ENCODE results near the gene PHOSPHO2.
"Not testable (repeated sequence)": the region's sequence is repeated elsewhere in the genome, so short reads cannot be mapped to it uniquely, and the experiment has no call there.

The PHOSPHO2 gene

DNA sequence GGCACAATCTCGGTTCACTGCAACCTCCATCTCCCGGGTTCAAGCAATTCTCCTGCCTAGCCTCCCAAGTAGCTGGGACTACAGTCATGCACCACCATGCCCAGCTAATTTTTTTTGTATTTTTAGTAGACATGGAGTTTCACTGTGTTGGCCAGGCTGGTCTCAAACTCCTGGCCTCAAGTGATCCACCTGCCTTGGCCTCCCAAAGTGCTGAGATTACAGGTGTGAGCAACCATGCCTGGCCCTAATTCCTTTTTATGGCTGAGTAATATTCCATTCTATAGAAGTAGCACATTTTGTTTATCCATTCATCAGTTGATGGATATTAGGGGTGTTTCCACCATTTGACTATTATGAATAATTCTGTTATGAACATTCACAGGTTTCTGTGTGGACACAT lies 9.6 kb upstream of the PHOSPHO2 start:
- not testable (repeated sequence) for DNase-seq

DNA sequence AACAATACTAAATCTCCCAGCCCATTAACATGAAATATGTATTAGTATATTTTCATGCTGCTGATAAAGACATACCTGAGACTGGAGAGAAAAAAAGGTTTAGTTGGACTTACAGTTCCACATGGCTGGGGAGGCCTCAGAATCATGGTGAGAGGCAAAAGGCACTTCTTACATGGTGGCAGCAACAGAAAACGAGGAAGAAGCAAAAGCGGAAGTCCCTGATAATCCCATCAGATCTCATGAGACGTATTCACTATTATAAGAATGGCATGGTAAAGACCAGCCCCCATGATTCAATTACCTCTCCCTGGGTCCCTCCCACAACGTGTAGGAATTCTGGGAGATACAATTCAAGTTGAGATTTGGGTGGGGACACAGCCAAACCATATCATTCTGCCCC lies 7.4 kb upstream of the PHOSPHO2 start:
- DNase-seq = not testable (repeated sequence)

DNA sequence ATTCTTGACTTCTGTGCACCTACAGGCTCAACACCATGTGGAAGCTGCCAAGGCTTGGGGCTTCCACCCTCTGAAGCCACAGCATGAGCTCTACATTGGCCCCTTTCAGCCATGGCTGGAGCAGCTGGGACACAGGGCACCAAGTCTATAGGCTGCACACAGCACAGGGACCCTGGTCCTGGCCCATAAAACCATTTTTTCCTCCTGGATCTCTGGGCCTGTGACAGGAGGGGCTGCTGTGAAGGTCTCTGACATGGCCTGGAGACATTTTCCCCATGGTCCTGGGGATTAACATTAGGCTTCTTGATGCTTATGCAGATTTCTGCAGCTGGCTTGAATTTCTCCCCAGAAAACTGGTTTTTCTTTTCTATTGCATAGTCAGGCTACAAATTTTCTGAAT lies 6.3 kb upstream of the PHOSPHO2 start:
- DNase-seq = not testable (repeated sequence)

DNA sequence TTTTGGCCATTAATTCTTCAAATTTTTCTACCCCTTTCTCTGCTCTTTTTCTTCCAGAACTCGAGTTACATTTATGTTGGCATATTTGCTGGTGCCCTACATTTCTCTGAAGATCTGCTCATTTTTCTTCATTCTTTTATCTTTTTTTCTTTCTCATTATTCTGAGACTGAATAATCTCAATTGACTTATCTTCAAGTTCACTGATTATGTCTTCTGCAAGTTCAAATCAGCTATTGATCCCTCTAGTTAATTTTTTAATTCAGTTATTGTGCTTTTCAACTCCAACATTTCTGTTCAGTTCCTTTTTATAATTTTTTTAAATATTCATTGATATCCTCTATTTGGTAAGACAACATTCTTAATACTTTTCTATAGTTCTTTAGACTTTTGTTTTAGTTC lies 3.3 kb upstream of the PHOSPHO2 start:
- no peak for DNase-seq

DNA sequence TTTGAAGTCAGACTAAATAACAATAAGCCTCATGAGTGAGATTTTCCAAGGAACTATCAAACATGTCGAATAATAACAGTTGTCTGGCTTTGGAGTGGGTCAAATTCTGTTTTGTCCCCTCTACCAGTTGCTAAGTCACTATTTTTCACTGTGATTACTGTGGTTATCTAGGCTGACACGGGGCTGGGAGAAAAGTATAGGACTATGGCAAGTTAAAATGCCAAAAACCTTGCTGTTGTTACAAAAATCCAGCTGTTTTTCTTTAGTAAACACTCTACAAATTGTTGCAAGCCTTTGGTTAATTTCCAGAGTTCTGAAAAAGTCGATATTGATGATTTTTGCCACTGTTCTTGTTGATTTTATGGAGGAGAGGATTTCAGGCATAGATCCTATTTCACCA lies 1.6 kb upstream of the PHOSPHO2 start:
- DNase-seq = no peak

DNA sequence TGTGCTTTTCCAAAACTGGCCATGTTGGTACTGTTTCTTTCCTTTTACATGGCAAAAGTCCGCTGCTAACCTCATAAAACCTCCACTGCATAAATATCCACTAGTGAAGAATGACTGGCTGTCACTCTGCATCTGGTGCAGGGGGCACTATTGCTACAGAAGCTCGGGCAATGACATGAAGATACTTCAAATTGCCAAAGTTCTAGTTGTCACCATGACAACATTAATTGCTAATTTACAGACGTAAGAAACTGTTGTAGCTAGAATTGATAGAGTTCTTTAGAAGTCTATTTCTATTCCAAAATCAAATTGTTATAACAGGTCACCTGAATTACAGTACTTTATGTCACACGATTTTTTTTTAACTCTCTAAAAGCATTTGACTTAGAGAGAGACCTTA lies 909 bp upstream of the PHOSPHO2 start:
- no peak for DNase-seq

DNA sequence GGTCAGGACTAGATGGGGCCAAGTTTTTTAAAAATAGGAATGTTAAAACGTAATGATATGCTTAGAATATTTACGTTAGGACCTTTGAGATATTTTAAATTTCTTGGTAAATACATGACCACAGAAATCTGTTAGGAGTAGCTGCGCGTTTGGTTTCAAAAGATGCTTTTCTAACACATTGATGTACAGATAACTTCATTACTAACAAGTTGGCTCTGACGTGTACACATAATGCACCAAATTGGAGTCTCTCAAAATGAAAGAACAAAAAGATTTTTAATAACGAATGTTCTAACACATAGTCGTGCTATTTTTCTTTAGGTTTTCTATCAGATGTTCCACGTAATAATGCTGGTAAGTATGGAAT lies 608 bp downstream of the PHOSPHO2 start:
- DNase-seq = no peak

DNA sequence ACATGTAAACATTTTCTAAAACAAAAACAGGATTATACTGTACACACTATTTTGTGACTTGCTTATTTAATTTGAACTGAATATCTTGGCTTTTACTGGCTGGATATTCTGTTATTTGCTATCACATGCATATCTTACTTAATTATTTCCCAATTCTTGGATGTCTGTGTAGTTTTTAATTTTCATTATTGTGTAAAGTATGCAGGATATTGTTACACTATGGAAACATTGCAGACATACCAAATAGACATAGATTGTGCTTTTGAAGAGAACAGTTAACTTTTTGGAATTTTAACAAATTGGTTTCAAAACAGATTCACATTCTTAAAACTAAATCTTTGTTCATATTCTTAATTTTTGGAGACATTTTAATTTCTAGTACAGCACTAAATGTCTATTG lies 2.1 kb downstream of the PHOSPHO2 start:
- no peak for DNase-seq

DNA sequence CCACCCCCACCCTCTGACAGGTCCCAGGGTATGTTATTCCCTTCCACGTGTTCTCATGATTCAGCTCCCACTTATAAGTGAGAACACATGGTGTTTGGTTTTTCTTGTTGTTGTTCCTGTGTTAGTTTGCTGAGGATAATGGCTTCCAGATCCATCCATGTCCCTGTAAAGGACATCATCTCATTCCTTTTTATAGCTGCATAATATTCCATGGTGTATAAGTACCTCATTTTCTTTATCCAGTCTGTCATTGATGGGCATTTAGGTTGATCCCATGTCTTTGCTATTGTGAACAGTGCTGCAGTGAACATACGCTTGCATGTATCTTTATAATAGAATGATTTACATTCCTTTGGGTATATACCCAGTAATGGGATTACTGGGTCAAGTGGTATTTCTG lies 4.9 kb downstream of the PHOSPHO2 start:
- DNase-seq = not testable (repeated sequence)

DNA sequence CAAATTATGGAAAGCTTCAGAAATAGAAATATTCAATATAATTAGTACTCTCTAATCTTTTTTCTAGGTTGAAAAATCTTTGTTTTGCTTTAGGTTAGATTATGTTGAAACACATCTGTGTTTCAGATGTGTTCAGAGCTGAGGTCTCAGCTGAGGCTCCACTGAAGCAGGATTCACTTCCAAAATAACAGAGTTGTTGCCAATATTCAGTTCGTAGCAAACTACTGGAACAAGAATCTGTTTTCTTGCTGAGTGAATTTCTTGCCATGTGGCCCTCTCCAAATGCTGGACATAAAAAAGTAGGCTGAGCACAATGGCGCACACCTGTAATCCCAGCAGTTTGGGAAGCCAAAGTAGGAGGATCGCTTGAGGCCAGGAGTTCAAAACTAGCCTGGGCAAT lies 8.7 kb downstream of the PHOSPHO2 start:
- no peak for DNase-seq

DNA sequence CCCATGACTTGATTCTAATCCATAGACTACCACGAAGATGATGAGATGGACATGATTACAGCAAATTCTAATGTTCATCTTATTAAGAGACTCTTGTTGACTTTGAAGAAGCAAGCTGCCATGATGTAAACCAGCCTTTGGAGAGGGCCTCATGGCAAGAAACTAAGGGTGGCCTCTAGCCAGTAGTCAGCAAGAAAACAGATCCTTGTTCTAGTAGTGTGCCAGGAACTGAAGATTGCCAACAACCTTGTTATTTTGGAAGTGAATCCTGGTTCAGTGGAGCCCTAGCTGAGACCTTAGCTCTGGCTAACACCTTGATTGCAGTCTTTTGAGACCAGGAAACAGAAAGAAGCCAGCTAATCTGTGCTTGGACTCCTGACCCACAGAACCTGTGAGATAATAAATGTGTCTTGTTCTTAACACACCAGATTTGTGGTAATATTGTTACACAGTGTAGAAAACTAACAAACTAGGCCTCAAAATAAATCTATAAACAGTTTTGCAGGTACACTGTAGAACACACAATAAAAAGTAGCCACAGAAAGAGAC lies 10.0 kb downstream of the PHOSPHO2 start:
- no peak for DNase-seq

DNA sequence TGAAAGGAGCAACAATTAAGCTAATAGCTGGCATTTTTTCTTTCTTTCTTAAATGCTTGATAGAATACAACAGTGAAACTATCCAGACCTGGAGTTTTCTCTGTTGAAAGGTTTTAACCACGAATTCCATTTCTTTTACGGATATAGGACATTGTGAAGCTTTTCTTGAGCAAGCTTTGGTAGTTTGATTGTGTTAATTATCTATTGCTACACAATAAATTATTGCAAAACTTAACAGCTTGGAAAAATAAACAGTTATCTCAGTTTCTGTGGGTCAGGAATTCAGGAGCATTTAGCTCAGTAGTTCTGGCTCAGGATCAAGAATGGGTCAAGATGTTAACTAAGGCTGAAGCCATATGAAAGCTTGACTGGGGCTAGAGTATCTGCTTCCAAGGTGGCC lies 11.7 kb downstream of the PHOSPHO2 start:
- no peak for DNase-seq

DNA sequence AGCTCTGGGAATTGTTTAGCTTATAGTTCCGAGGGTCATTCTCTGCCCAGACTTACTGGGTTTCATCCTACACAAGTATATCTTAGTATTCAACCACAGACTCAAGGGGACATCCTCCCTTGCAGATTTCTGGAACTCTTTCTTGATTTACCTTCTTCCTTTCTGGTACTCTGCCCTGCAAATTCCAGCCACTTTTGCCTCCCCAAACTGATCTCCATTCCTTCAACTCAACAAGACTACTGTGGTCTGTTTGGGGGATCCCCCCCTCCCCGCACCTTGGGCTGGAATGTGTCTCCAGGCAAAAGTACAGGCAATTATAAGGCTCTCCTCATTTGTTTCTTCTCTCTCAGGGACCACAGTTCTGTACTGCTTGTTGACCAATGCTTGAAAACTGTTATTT lies 13.4 kb downstream of the PHOSPHO2 start:
- no peak for DNase-seq

DNA sequence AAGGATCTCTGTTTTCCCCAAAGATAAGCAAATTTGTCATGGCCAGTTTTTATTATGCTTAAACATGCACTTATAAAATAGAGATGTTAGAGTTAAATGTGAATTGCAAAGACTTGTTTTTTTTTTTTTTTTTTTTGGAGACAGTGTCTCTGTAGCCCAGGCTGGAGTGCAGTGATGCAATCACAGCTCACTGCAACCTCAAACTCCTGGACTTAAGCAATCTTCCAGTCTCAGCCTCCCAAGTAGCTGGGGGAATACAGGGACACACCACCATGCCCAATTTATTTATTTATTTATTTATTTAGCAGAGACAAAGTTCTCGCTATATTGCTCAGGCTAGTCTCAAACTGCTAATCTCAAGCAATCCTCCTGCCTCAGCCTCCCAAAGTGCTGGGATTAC lies 15.1 kb downstream of the PHOSPHO2 start:
- no peak for DNase-seq

DNA sequence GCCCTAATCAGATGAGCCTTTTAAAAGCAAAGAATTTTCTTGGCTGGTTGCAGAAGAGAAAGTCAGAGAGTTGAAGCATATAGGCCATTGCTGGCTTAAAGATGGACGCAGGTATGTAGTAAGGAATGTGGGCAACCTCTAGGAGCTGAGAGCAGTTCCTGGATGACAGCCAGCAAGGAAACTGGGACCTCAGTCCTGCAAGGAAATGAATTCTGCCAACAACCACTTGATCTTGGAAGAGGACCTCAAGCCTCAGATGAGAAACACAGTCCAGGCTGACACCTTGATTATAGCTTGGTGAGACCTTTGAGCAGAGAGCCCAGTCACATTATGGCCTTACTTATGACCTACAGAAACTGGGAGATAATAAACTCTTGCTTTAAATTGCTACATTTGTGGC lies 15.7 kb downstream of the PHOSPHO2 start:
- DNase-seq = no peak

DNA sequence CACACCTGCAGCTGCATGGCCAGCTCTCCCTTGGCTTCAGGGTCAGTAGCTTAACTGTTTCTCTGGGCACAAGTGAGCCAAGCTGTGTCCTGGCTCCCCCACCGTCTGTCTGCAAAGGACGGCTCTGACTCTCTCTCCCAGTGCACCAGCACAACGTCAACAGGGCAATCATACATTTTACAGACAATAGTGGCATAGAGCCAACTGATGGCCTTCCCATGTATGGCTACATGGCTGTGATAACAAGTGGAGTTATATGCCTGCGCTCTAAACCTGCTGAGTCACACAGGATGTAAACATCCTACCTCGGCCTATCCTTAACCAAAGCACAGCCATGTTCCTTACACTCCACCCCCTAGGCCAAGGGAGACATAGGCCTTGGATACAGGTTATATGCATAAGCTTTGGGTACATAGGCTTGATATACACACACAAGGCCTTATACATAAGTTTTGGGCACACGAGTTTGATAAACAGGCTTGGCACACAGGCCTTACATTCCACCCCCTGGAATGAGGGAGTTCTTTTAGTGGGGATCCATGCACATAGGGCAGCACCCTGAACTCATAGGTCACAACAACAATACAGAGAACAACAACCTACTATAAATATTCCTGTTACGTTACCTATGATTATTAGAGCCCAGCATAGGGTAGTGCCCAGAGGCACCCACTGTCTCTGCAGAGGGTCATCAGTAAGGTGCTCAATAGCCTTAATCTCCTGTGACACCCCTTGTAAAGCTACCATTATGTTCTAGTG lies 17.7 kb downstream of the PHOSPHO2 start:
- DNase-seq = no peak

DNA sequence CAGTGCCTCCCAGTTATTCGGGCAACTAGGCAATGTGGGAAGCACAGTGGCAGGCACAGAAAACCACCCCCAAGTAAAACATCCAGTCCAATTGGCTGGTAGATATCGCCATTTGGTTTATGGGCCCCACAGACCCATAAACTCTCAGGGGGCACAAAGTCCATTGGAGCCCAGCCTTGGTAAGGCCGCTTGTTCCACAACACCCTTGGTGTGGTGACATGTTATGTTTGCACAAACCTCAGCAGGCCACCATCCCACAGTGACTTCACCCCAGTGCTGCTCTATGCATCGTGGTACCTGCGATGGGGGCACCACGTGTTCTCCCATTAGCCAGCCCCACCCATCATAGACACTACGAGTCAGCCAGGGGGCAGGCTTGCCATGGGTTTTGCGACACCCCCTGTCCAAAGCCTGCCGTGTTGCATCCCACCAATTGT lies 18.5 kb downstream of the PHOSPHO2 start:
- DNase-seq = no peak

DNA sequence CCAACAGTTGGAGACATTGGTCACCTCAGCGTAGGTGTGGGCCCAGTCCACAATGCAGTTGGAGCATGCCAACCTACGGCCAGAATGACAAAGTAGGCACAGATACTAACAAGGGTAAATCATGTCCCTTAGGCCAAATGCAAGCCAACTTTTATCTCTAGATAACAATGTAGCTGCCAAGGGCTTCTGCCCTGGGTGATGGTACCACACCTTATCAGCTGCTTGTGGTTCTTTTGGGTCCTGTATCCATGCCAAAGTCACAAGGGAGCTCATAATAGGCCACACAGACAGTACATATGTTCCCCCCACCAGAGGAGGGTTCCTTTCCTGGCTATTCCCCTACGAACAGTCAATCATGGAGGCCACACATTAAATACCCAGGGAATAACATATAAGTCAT lies 19.1 kb downstream of the PHOSPHO2 start:
- DNase-seq = no peak

DNA sequence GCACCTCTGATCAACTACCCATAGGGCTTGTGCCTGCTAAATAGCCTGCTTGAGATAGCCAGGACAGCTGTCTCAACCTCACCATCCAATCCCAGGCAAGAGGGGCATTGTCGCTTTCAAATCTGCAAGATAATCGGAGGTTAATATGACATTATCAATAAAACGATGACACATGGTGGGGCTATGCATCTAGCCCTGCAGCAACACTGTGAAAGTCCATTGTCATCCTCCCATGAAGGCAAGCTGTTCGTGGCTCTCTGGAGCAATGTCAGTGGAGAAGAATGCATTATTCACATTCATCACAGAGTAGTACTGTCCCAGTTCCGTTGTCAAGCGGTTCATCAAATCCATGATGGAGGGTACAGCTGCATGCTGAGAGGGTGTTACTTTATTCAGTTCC lies 20.4 kb downstream of the PHOSPHO2 start:
- DNase-seq = no peak

DNA sequence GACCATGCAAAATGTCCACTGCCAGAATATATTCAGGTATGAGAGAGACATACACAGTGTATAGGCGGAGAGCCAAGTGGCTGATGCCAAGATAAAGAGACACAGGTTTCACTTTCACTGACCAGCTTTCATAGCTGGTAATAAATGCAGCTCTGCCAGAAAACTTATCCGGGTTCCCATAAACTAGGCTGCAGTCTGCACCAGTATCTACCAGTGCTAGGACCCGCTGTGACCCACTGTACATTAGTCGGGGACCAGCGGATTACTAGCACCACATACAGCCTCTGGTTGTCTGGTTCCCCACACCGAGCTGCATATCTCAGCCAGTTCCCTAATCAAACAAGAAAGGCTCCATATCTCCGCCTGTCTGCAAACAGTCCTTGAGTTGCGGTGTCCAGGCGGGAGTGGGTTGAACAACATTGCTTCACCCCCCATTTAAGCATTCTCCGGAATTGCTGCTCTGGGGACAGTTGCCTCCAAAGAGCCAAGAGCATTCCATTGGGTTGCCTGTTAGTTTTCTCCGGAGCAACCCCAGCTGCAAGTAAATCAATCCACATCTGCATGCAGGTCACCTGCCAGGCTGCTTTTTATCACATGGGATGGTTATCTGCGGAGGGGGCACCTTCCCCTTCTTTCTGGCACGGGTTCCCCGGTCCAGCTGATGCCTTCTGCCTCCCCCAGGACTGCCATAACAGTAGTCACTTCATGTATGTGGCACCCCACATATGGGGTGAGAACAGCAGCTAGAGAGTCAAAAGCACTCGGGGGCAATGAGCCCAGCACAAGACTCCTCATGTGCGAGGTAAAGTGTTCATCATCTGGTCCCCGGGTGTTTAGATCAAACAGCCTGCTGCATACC lies 21.3 kb downstream of the PHOSPHO2 start:
- no peak for DNase-seq

DNA sequence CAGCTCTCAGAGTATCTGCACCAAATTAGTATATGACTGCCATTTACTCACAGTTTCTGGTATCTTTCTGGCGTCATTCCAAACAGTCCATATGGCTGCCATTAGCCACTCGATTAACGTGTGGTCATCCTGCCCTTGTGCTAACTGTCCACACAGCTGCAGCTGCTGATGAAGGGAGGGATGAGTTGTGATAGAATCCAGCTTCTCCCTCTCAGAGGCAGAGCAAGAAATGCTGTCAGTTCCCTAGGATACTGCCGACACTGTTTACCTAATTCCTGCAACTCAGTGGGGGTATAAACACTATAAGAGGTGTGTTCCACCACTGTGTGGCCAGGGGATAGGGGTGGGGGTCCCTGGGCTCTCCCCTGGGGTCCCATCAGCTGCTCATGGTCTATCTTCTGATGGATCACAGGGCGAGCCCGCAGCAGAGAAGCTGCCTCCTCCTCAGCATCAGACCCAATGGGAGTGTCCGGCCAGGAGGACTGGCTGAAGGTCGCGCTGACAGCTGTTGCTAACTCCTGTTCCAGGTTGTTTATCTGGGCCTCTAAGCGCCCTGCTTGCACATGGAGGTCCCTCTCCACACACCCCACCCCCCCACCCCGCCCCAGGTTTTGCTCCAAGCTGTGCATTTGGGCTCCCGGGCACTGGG lies 22.1 kb downstream of the PHOSPHO2 start:
- DNase-seq = no peak

DNA sequence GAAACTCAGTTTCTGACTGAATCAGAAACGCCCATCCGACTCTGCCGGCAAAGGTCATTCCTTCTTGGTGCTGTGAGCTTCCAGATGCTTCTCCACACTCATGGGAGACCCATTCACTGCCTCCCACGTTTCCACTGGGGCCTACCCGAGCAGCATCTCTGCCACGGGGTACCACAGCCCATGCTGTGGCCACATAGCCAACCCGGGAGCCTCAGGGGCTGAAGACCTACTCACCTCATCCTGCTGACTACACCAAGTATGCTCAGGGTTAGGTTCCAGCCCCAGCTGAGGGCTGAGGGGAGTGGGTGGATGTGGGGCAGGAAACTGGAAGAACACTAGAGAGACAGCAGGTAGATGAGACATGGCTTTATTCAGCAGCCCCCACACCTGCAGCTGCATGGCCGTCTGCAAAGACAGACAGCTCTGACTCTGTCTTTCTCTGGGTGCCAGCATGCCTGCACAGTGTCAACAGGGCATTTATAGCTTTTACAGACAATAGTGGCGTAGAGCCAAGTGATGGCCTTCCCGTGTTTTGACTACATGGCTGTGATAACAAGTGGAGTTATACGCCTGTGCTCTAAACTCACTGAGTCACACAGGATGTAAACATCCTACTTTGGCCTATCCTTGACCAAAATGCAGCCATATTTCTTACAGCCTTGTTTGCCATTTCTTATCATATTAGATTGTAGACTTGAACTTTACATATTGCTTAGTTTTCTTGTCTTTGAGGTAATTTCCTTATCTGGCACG lies 22.8 kb downstream of the PHOSPHO2 start:
- DNase-seq = no peak

DNA sequence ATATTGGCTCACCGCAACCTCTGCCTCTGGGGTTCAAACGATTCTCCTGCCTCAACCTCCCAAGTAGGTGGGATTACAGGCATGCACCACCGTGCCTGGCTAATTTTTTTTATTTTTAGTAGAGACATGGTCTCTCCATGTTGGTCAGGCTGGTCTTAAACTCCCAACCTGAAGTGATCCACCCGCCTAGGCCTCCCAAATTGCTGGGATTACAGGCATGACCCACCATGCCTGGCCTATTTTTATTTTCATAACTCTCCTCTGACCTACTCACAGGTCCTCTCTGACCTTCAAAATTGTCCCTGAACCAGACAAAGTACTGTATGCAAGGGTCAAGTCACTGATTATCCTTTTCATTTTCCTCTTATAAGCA lies 23.4 kb downstream of the PHOSPHO2 start:
- DNase-seq = no peak

Measured in NK-92 treated with Interleukin-12 subunit alpha and Interleukin-12 subunit beta, amount 100 ng/mL, for 24 hours (cell line).